Testis (tissue), 3 donors: ENCODE data around the gene FOXK1. TPM values are rescaled to one million over a fixed set of nuclear protein-coding genes. Genes with fewer than 3 reads are reported as not detected.

Experiments
- DNase-seq: peaks from one replicate; pipeline ENCODE4 v3.0.0-alpha.2; 2019
- H3K27ac ChIP-seq, 2 donors: fragments of 200-600 bp; sonication (generic); one replicate each; pipeline ENCODE4 v1.5.1; 2019
- H3K27me3 ChIP-seq: fragments of 200-600 bp; sonication (generic); one replicate; pipeline ENCODE4 v1.5.1; 2019
- H3K36me3 ChIP-seq: fragments of 200-600 bp; sonication (generic); one replicate; pipeline ENCODE4 v1.5.1; 2017; ENCODE audit warnings: low read depth; ENCODE audit errors: missing control alignments
- H3K4me1 ChIP-seq: fragments of 200-600 bp; sonication (generic); one replicate; pipeline ENCODE4 v1.5.1; 2019
- H3K4me3 ChIP-seq, 2 donors: fragments of 200-600 bp; sonication (generic); one replicate each; pipeline ENCODE4 v1.5.1; 2017 to 2019
- H3K9me3 ChIP-seq: fragments of 200-600 bp; sonication (generic); one replicate; pipeline ENCODE4 v1.5.1; 2017
- POLR2A ChIP-seq: fragments of 450-650 bp; IDR thresholded peaks from one replicate; pipeline ENCODE4 v1.6.1; 2017; ENCODE audit warnings: antibody characterized with exemption, mild to moderate bottlenecking, moderate library complexity
- WGBS, 2 donors: methylation state at CpG; one replicate each; pipeline ENCODE4 v1.1.5; 2018; 5-methylcytosine and 5-hydroxymethylcytosine counted together
- intact Hi-C: fragments of 100-400 bp; cut with DNase I; formaldehyde crosslinking; loops from one replicate; pipeline ENCODE4 v1.15.1; 2023; ENCODE audit warnings: low total_unique reads
- polyA plus RNA-seq: library from polyadenylated mRNA; stranded (reverse); fragments of 350-450 nt; fragmentation: Illumina TruSeq; extraction: RNeasy Lipid Tissue Mini Kit (QIAGEN cat#74804); gene quantifications from one replicate; pipeline ENCODE4 v1.2.3, GENCODE V29; 2014; ENCODE audit warnings: low read depth, low replicate concordance; ENCODE audit not compliant: insufficient read depth
- total RNA-seq, 2 donors: library from RNA; depleted of rRNA; stranded (reverse); fragments of >200 nt; gene quantifications; one replicate each; pipeline ENCODE4 v1.2.3, GENCODE V29; 2016
- TF ChIP-seq, protein P1 (sequence below), 3 experiments: fragments of 450-650 bp in 2 of 3; fragments of 200-600 bp in 1 of 3; sonication (generic) in 1 of 3; IDR thresholded peaks; one replicate each; pipeline ENCODE4 v1.5.1; 2016 to 2019; ENCODE audit warnings: antibody characterized with exemption in 3 of 3, mild to moderate bottlenecking in 2 of 3, moderate library complexity in 1 of 3

FOXK1 gene
- total and polyA plus RNA-seq, 3 donors from 2014 or later: 21.9 to 65.2 (median 56.7) TPM

DNA sequence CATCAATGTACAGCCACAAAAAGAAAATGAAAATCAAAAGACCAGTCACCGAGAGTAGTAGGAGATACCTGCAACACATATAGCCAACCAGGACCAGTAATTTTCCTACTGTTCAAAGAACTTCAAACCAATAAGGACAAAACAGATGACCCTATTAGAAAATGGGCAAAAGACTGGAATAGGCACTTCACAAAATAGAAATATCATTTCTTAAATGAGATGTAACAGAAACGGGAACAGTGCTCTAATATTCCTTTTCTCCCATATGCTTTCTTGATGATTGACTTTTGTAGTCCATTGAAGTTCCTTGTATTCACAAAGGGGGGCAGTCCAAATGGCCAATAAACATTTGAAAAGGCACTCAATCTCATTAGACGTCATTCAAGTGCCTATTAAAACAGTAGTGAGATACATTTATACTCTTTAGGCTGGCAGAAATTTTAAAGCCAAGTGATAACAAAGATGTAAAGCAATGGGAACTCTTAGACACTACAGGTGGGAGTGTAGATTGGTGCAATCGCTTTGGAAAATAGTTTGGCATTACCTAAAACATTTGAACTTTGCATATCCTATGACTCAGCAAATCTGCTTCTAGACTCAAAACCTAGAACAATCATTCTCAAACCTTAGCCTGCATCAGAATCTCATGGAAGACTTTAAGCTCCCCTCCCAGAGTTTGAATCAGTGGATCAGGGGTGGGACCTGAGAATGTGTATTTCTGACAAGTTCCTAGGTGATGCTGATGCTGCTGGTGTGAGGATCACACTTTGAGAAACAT lies 24.3 kb upstream of the FOXK1 start:
- Histone ChIP-seq H3K27me3 (no peaks in the 10 kb centered on the region), H3K27ac (no peak overlapping the region), H3K36me3 (no peaks in the 10 kb centered on the region), H3K4me3 (no peak overlapping the region), H3K4me1 (no peaks in the 10 kb centered on the region), H3K9me3 (no peaks in the 10 kb centered on the region)
- DNase-seq: no peak
- WGBS, 2 donors: 84 to 92% methylated on average over 4 of the region's 4 CpGs
- no peak for TF ChIP-seq POLR2A
- TF ChIP-seq, protein P1, sequence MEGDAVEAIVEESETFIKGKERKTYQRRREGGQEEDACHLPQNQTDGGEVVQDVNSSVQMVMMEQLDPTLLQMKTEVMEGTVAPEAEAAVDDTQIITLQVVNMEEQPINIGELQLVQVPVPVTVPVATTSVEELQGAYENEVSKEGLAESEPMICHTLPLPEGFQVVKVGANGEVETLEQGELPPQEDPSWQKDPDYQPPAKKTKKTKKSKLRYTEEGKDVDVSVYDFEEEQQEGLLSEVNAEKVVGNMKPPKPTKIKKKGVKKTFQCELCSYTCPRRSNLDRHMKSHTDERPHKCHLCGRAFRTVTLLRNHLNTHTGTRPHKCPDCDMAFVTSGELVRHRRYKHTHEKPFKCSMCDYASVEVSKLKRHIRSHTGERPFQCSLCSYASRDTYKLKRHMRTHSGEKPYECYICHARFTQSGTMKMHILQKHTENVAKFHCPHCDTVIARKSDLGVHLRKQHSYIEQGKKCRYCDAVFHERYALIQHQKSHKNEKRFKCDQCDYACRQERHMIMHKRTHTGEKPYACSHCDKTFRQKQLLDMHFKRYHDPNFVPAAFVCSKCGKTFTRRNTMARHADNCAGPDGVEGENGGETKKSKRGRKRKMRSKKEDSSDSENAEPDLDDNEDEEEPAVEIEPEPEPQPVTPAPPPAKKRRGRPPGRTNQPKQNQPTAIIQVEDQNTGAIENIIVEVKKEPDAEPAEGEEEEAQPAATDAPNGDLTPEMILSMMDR (IDR thresholded peaks at IDR 0.05): no peak
- intact Hi-C loops: no loop called here

DNA sequence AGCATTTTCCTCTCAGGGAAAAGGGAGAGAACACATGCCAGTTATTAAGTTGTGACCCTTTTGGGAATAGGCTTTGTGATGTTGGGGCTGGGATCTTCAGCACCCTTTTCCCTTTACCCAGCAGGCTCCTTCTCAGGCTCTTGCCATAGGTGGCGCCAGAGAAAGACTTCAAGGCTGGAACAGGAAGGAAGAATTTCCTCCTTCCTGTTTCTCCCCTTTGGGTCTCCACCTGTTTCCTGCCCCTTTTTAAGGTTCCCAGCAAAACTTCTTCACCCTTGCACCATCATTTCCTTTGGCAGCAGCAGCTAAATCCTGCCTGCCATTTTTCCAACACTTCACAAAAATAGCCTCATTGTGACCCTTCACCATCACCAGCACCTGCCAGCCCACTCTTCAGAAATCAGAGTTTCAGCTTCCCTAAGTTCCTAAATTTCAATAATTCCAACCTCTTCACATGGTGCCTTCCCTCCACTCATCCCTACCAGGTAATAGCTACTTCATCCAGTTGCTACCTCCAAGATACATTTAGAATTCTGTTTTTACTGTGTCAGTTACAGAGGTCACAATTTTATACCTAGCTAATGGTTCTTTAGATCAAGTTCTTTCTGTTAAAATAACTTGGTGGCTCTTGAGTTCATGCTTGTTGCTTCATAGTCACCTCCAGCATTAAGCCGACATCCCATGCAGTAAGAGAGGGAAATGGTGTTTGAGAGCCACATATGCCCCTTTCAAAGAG lies 22.4 kb upstream of the FOXK1 start:
- Histone ChIP-seq H3K4me3 (no peak overlapping the region), H3K4me1 (no peaks in the 10 kb centered on the region), H3K27ac (no peak overlapping the region), H3K36me3 (no peaks in the 10 kb centered on the region), H3K27me3 (no peaks in the 10 kb centered on the region), H3K9me3 (no peaks in the 10 kb centered on the region)
- TF ChIP-seq, protein P1 (IDR thresholded peaks at IDR 0.05): no peak
- TF ChIP-seq POLR2A: no peak
- intact Hi-C loops: no loop called here
- DNase-seq: no peak
- WGBS, 2 donors: 81 to 87% methylated on average over 2 of the region's 2 CpGs

DNA sequence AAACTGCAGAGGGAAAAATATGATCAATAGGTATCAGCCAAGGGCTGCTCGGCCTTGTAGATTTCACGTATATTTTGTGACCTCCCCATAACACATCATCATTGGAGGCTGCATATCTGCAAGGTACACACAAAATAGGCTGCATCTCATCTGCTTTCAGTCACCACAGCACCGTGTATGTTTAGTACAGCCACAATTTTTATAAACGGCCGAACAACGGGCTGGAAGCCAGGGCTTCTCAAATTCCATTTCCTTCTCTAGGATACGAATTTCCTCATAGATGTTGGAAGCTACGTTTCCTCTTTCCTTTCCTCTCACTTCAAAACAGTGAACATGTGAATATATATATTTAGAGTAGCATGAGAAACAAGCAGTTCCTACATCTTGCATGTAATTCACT lies 20.2 kb upstream of the FOXK1 start:
- H3K4me1 ChIP-seq: no peaks in the 10 kb centered on the region
- intact Hi-C loops: no loop called here
- H3K27ac ChIP-seq: no peak overlapping the region
- H3K4me3 ChIP-seq: no peak overlapping the region
- 37 to 52% methylated on average over 8 of the region's 8 CpGs for WGBS, 2 donors
- no peaks in the 10 kb centered on the region for H3K9me3 ChIP-seq
- peak; percentile 44 for DNase-seq
- TF ChIP-seq POLR2A: no peak
- TF ChIP-seq, protein P1 (IDR thresholded peaks at IDR 0.05): no peak
- no peaks in the 10 kb centered on the region for H3K36me3 ChIP-seq
- H3K27me3 ChIP-seq: no peaks in the 10 kb centered on the region

DNA sequence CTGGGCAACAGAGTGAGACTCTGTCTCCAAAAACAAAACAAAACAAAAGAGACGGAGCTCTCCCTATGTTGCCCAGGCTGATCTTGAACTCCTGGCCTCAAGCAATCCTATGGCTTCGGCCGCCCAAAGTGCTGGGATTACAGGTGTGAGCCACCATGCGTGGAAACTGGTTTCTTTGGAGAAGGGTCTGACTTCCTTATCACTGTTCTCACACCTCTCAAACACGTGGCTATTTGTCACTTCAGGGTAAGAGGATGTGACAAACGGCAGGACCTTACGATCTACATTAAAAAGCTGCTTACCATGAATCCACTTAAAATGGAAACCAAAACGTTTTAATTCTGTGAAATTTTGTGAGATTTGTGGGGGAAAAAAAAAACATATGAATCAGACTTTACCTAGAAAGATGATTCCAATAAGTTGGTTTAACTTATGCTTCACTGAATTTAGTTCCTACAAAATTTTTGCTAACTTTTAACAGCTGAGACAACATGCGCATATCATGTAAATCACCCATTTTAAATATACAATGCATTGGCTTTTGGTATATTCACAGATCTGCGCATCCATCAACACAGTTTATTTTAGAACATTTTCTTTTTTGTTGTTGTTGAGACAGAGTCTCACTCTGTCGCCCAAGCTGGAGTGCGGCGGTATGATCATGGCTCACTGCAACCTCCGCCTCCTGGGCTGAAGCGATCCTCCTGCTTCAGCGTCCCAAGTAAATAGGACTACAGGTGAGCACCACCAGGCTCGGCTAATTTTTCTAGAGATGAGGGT lies 18.7 kb upstream of the FOXK1 start:
- no peaks in the 10 kb centered on the region for H3K9me3 ChIP-seq
- no peaks in the 10 kb centered on the region for H3K36me3 ChIP-seq
- H3K4me1 ChIP-seq: peaks cover 5% of the 10 kb centered on the region
- intact Hi-C loops: no loop called here
- 87 to 91% methylated on average over 17 of the region's 17 CpGs for WGBS, 2 donors
- TF ChIP-seq, protein P1 (IDR thresholded peaks at IDR 0.05): no peak
- TF ChIP-seq POLR2A: no peak
- DNase-seq: no peak
- no peak overlapping the region for H3K27ac ChIP-seq
- H3K27me3 ChIP-seq: no peaks in the 10 kb centered on the region
- no peak overlapping the region for H3K4me3 ChIP-seq
